Activated CD8-positive, alpha-beta T cell treated with anti-CD3 and anti-CD28 coated beads, Interleukin-2, amount 10 ng/mL, durations not matched to agents 7 days and 5 days (primary cell): ENCODE results near the gene PTPMT1. TPM values are rescaled to one million over a fixed set of nuclear protein-coding genes. Genes with fewer than 3 reads are reported as not detected.
A peak's percentile ranks its signal among the peaks of the same experiment; 100 is the strongest.
"Not testable (repeated sequence)": the region's sequence is repeated elsewhere in the genome, so short reads cannot be mapped to it uniquely, and the experiment has no call there.

Experiments
- ATAC-seq: fragments of 150-1000 bp; cut with Tn5 transposase; one replicate; pipeline ENCODE4 v1.10.0; 2021; ENCODE audit warnings: moderate library complexity
- CTCF ChIA-PET: fragments of 350-600 bp; sonication (Branson Sonifier 250); formaldehyde crosslinking; loops from one replicate; lab custom pipeline; 2021; ENCODE audit warnings: antibody characterized with exemption; lab: Charles Lee
- POLR2A ChIA-PET: fragments of 350-600 bp; sonication (Branson Sonifier 250); formaldehyde crosslinking; loops from one replicate; lab custom pipeline; 2021; ENCODE audit warnings: antibody characterized with exemption; lab: Charles Lee
- DNase-seq: peaks from one replicate; pipeline ENCODE4 v3.0.0-alpha.2; 2020
- H3K27ac Mint-ChIP-seq: one replicate; pipeline ENCODE4 v1.8.0; 2021; ENCODE audit warnings: mild to moderate bottlenecking, mixed read lengths
- H3K27me3 Mint-ChIP-seq: one replicate; pipeline ENCODE4 v1.8.0; 2021; ENCODE audit warnings: low read depth, mixed read lengths
- H3K36me3 Mint-ChIP-seq: one replicate; pipeline ENCODE4 v1.8.0; 2021; ENCODE audit warnings: low read depth, mixed read lengths
- H3K4me1 Mint-ChIP-seq: one replicate; pipeline ENCODE4 v1.8.0; 2021; ENCODE audit warnings: low read depth, mixed read lengths
- H3K4me3 Mint-ChIP-seq: one replicate; pipeline ENCODE4 v1.8.0; 2021; ENCODE audit warnings: mild to moderate bottlenecking, mixed read lengths
- H3K9me3 Mint-ChIP-seq: one replicate; pipeline ENCODE4 v1.8.0; 2022; ENCODE audit warnings: mixed read lengths; ENCODE audit not compliant: insufficient read depth
- total RNA-seq, 2 experiments: library from RNA; stranded (reverse); gene quantifications; one replicate each; pipeline ENCODE4 v1.2.3, GENCODE V29; 2021

Gene PTPMT1
- total RNA-seq, 2 experiments from 2014 or later, result 44.5 to 44.7 TPM

DNA sequence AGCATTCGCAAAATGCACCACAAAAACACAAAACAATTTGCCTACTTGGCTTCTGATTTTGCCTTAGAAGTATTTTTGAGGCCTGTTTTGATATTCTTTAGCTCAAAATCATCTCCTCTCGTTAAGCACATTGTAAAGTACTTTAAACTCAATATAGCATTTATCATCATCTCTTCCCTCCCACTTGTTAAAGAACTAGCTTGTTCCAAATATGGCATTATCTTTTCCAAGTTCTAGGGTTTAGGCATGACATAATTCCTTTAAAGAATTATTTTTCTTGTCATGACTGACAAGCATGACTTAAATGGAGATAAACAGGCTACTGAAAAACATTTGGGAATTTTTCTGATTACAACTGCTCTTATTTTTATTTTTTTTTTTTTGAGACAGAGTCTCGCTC, 33.7 kb upstream of the PTPMT1 start:
- Mint-ChIP-seq H3K27ac (no peak overlapping the region), H3K36me3 (peaks cover 12% of the 10 kb centered on the region), H3K4me3 (no peak overlapping the region), H3K4me1 (peaks cover 8% of the 10 kb centered on the region), H3K27me3 (no peaks in the 10 kb centered on the region), H3K9me3 (no peaks in the 10 kb centered on the region)
- ChIA-PET POLR2A (no interaction called here), CTCF (interaction anchor here (1.0 to 1.3 kb wide), 3 partner anchors 19 to 158 kb away, joined by 3 to 4 read pairs (median 4); no protein-coding TSS in a partner anchor)
- ATAC-seq (no peak), DNase-seq (no peak)

DNA sequence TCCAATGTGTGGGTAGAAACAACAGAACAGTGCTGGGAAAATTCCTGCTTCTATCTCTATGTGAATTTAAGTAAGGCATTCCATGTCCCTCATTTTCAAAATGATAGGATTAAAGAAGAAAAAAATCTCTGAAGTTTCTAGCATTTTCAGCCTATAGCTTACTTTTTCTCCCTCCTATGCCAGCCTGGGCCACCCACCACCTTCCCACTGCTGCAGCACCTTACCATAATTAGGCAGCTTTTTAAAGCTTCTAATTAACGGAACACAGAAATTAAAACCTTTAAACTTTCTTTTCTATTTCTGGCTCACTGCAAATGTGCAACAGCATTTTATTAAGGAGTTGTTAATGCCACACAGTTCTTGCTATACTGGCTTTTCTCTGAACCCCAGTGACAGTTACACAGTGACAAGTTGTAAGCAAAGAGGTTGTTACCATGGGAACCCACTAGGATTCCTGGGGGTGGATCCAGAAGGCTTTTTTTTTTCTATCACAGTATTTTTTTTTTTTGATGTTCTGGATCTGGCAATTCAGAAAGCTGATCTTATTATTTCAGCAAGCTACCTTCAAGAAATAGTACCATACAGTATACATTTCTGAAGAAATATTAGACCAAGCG, 32.7 kb upstream of the PTPMT1 start:
- CTCF ChIA-PET, result interaction anchor here (0.6 to 2.2 kb wide), 3 partner anchors 18 to 159 kb away, joined by 3 to 7 read pairs (median 4); no protein-coding TSS in a partner anchor

DNA sequence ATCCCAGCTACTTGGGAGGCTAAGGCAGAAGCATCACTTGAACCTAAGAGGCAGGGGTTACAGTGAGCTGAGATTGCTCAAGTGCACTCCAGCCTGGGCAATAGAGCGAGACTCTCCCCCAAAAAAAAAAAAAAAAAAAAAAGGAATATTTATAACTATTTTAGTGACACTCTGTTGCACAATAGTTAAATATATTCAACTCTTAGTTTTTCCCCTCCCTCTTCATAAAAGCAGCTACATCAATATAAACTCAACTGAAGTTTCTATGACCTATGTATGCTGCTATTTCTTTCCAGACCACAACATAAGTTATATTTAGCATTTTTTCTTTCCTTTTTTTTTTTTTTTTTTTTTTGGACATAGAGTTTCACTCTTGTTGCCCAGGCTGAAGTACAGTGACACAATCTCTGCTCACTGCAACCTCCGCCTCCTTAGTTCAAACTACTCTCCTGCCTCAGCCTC, 31.7 kb upstream of the PTPMT1 start:
- POLR2A ChIA-PET, result interaction anchor here (0.9 to 1.1 kb wide), 2 partner anchors 8 to 18 kb away, joined by 3 read pairs; no protein-coding TSS in a partner anchor
- H3K27me3 Mint-ChIP-seq, result no peaks in the 10 kb centered on the region

More for the DNA sequence above, 32.7 kb upstream of the PTPMT1 start:
- Mint-ChIP-seq H3K4me1 (peaks cover 8% of the 10 kb centered on the region), H3K27ac (no peak overlapping the region), H3K36me3 (peaks cover 14% of the 10 kb centered on the region), H3K4me3 (no peak overlapping the region), H3K9me3 (no peaks in the 10 kb centered on the region), H3K27me3 (no peaks in the 10 kb centered on the region)
- DNase-seq (no peak), ATAC-seq (peak; percentile 58)
- POLR2A ChIA-PET, result interaction anchor here (0.6 kb wide), 1 partner anchor 61 kb away, joined by 3 read pairs; no protein-coding TSS in a partner anchor

DNA sequence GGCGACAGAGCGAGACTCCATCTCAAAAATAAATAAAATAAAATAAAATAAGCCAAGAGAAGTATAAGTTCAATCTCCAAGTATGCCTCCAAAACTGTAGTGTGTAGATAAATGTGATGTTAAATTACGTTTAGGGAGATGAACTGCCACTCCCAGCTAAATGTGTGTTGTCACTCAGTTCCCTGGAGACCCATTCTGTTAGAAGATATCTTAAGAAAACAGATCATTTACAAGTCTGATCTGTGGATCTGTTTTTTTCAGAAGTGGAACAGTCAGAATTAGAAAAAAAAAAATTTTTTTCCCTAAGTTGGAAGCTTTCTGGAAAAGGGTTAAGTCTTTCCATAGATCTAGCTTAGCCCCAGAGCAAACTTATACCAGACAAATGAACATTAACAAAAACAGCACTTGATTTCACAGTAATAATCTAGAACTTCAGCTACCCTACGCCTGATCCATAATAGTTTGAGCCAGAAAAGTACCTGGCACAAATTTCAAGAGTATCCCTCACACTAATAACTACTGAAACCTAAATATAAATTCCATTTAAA, 30.6 kb upstream of the PTPMT1 start:
- Mint-ChIP-seq H3K27ac (no peak overlapping the region), H3K27me3 (no peaks in the 10 kb centered on the region), H3K4me1 (peaks cover 18% of the 10 kb centered on the region), H3K4me3 (no peak overlapping the region), H3K36me3 (peaks cover 25% of the 10 kb centered on the region), H3K9me3 (no peaks in the 10 kb centered on the region)
- ChIA-PET CTCF (interaction anchor here (1.0 to 2.2 kb wide), 2 partner anchors 10 to 16 kb away, joined by 4 to 7 read pairs; no protein-coding TSS in a partner anchor), POLR2A (interaction anchor here (0.6 to 1.1 kb wide), 2 partner anchors 9 to 238 kb away, joined by 3 to 4 read pairs; no protein-coding TSS in a partner anchor)
- DNase-seq, result no peak
- no peak for ATAC-seq

More for the DNA sequence above, 31.7 kb upstream of the PTPMT1 start:
- H3K4me1 Mint-ChIP-seq, result peaks cover 10% of the 10 kb centered on the region
- peaks cover 17% of the 10 kb centered on the region for H3K36me3 Mint-ChIP-seq
- no peak overlapping the region for H3K4me3 Mint-ChIP-seq
- DNase-seq, result no peak
- ATAC-seq, result no peak
- CTCF ChIA-PET, result interaction anchor here (2.2 kb wide), 1 partner anchor 17 kb away, joined by 7 read pairs; no protein-coding TSS in a partner anchor
- H3K9me3 Mint-ChIP-seq, result no peaks in the 10 kb centered on the region
- no peak overlapping the region for H3K27ac Mint-ChIP-seq

DNA sequence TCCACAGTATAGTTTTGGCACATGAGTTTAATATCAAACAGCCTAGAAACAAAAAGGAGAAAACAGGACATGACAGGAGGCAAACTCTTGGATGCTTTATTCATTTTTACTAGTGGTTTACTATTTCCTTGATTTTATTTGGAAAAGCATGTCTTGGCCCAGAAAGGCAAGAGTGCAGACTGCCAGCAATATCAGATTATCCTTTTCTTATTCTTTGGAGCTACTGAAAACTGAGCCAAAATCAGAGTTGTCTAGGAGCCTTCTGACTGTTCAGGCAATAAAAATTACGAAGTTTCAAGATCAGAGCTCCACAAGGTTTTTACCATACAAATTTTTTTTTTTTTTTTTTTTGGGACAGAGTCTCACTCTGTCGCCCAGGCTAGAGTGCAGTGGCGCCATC, 28.5 kb upstream of the PTPMT1 start:
- DNase-seq (no peak), ATAC-seq (no peak)
- no peaks in the 10 kb centered on the region for H3K9me3 Mint-ChIP-seq
- H3K4me3 Mint-ChIP-seq, result no peak overlapping the region
- H3K36me3 Mint-ChIP-seq, result peaks cover 36% of the 10 kb centered on the region
- no peaks in the 10 kb centered on the region for H3K27me3 Mint-ChIP-seq
- H3K4me1 Mint-ChIP-seq, result peaks cover 31% of the 10 kb centered on the region
- CTCF ChIA-PET, result interaction anchor here (0.7 to 1.3 kb wide), 2 partner anchors 17 to 19 kb away, joined by 3 read pairs; no protein-coding TSS in a partner anchor
- no peak overlapping the region for H3K27ac Mint-ChIP-seq
- POLR2A ChIA-PET, result no interaction called here

DNA sequence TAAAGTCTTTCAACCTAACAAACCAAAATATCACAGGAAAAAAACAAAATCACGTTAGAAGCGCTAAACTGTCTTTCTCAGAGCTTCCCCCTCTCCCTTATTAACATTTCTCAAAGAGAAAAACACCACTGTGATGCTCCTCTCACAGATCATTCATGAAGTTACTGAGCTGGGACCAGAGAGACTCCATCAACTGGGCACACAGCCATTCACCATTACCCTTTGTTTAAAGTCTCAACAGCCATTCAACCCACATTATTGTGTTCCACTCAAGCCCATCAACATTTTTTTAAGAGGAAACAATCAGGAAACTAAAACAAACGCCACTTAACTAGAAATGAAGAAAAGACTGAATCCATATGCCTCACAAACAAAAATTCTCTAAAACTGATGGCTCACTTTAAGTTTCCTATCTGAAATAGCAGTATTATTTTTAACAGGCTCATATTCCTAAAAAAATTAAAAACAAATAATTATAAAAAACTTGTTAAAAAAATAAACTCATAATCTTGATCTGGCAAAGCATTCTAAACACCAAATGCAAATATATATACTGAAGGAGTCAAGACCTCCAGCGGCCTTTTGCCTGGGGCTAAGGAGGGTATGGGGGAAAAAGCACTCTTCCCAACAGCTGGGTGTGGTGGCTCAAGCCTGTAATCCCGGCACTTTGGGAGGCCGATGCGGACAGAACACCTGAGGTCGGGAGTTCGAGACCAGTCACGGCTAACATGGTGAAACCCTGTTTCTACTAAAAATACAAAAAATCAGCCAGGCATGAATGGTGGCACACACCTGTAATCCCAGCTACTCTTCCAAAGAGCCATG, 26.4 kb upstream of the PTPMT1 start:
- CTCF ChIA-PET, result interaction anchor here (5.9 kb wide), 1 partner anchor 13 kb away, joined by 49 read pairs; the partner anchor contains the start of gene CELF1
- ATAC-seq (no peak), DNase-seq (no peak)
- POLR2A ChIA-PET, result no interaction called here
- Mint-ChIP-seq H3K4me1 (peaks cover 34% of the 10 kb centered on the region), H3K9me3 (no peaks in the 10 kb centered on the region), H3K36me3 (peaks cover 36% of the 10 kb centered on the region), H3K4me3 (no peak overlapping the region), H3K27ac (no peak overlapping the region), H3K27me3 (no peaks in the 10 kb centered on the region)

DNA sequence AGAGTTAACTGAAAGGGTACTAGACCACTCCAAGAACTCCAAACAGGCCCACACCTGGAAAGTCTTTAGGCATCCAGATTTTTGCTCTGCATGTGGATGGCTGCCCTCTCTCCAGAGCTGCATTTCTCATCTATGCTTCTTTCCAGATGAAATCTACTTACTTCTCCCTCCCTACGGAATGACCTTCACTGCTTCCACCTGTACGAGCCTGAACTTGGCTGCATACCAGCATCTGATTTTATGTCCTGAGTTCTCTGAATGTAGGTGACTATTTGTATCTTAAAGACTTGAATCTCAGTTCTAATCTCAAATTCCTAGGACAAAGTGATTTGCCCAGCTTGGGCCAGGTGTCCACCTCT, 25.7 kb upstream of the PTPMT1 start:
- H3K4me1 Mint-ChIP-seq, result peaks cover 38% of the 10 kb centered on the region
- DNase-seq (no peak), ATAC-seq (no peak)
- POLR2A ChIA-PET, result no interaction called here
- no peak overlapping the region for H3K4me3 Mint-ChIP-seq
- H3K36me3 Mint-ChIP-seq, result peaks cover 36% of the 10 kb centered on the region
- CTCF ChIA-PET, result interaction anchor here (0.7 to 5.9 kb wide), 7 partner anchors 13 to 30 kb away, joined by 3 to 49 read pairs (median 3); partner anchors contain the start of gene CELF1
- H3K27me3 Mint-ChIP-seq, result no peaks in the 10 kb centered on the region
- no peak overlapping the region for H3K27ac Mint-ChIP-seq
- H3K9me3 Mint-ChIP-seq, result no peaks in the 10 kb centered on the region

DNA sequence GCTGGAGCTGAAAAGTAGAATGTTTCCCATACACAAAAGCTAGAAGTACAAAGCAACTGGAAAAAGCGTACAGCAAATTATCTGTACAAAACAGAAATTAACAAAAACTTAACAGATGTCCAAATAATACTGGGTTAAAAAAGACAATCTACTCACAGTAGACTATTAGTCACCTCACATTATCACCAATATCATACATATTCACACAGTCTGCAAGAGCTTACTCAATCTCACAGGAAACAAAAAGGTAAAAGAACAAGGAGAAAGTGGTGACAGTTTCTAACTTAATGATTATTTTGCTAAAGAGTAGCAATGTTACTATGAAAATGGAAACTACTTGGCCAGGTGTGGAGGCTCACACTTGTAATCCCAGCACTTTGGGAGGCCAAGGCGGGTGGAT, 24.3 kb upstream of the PTPMT1 start:
- peaks cover 38% of the 10 kb centered on the region for H3K4me1 Mint-ChIP-seq
- H3K4me3 Mint-ChIP-seq, result no peak overlapping the region
- no peak for ATAC-seq

DNA sequence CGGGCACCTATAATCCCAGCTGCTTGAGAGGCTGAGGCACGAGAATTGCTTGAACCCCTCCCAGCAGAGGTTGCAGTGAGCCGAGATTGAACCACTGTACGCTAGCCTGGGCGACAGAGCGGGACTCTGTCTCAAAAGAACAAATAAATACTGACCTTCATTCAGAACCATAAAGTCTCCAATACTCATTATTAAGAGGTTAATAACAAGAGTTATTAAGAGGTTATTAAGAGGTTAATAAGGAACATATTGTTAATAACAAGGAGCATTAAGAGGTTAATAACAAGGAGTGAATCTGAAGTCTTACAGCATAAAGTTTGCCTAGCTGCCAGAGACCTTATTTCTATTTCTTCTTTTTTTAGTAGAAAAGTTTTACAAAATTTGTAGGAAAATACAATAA, 20.1 kb upstream of the PTPMT1 start:
- no peak for ATAC-seq
- H3K4me3 Mint-ChIP-seq, result no peak overlapping the region
- H3K27ac Mint-ChIP-seq, result no peak overlapping the region
- ChIA-PET CTCF (no interaction called here), POLR2A (no interaction called here)
- DNase-seq, result no peak
- H3K9me3 Mint-ChIP-seq, result no peaks in the 10 kb centered on the region
- H3K4me1 Mint-ChIP-seq, result peaks cover 40% of the 10 kb centered on the region
- no peaks in the 10 kb centered on the region for H3K27me3 Mint-ChIP-seq
- H3K36me3 Mint-ChIP-seq, result peaks cover 37% of the 10 kb centered on the region

More for the DNA sequence above, 24.3 kb upstream of the PTPMT1 start:
- H3K36me3 Mint-ChIP-seq, result peaks cover 32% of the 10 kb centered on the region
- ChIA-PET POLR2A (interaction anchor here (1.1 to 1.2 kb wide), 2 partner anchors 12 to 24 kb away, joined by 3 read pairs; partner anchors contain the start of genes CELF1 and PTPMT1), CTCF (interaction anchor here (1.3 to 5.9 kb wide), 5 partner anchors 11 to 30 kb away, joined by 3 to 49 read pairs (median 4); partner anchors contain the start of gene CELF1)
- DNase-seq, result no peak
- no peaks in the 10 kb centered on the region for H3K27me3 Mint-ChIP-seq
- H3K9me3 Mint-ChIP-seq, result no peaks in the 10 kb centered on the region
- peak overlapping the region; percentile 60 for H3K27ac Mint-ChIP-seq

DNA sequence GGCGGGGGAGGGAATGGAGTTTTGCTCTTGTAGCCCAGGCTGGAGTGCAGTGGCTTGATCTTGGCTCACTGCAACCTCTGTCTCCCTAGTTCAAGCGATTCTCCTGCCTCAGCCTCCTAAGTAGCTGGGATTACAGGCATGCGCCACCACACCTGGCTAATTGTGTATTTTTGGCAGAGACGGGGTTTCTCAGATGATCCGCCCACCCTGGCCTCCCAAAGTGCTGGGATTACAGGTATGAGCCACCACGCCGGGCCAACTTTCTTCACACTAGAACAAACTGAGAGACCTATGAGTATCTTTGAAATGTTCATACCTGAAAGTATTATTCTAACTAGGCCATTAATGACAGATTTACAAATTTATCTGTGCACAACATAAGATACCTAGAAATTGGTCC, 19.1 kb upstream of the PTPMT1 start:
- H3K27ac Mint-ChIP-seq, CTCF ChIA-PET: not testable (repeated sequence)

More for the DNA sequence above, 19.1 kb upstream of the PTPMT1 start:
- H3K27me3 Mint-ChIP-seq, ATAC-seq, DNase-seq, POLR2A ChIA-PET, H3K4me3 Mint-ChIP-seq, H3K9me3 Mint-ChIP-seq: not testable (repeated sequence)
- peaks cover 35% of the 10 kb centered on the region for H3K36me3 Mint-ChIP-seq
- H3K4me1 Mint-ChIP-seq, result peaks cover 40% of the 10 kb centered on the region
